Right lobe of liver (tissue), 6 donors: Measurements from ENCODE around the gene PACRG. TPM values are rescaled to one million over a fixed set of nuclear protein-coding genes. Genes with fewer than 3 reads are reported as not detected.

Source experiments
- ATAC-seq, 4 donors: fragments of 200-7000 bp; cut with Tn5 transposase; one replicate each; pipeline ENCODE4 v1.9.1; 2020; ENCODE audit warnings: mild to moderate bottlenecking in 4 of 4, moderate library complexity in 4 of 4
- DNase-seq, 3 donors: peaks; one replicate each; pipeline ENCODE4 v3.0.0-alpha.2; 2020
- H3K27ac ChIP-seq, 3 donors: fragments of 200-600 bp; one replicate each; pipeline ENCODE4 v1.8.0; 2022
- H3K27me3 ChIP-seq, 2 donors: fragments of 200-600 bp; one replicate each; pipeline ENCODE4 v1.8.0; 2022
- H3K36me3 ChIP-seq, 4 donors: fragments of 200-600 bp; sonication (generic) in 1 of 4; one replicate each; pipeline versions ENCODE4 v1.5.1 to v1.8.0; 2017 to 2022; ENCODE audit warnings: control low read depth in 1 of 4
- H3K4me1 ChIP-seq, 4 donors: fragments of 200-600 bp; sonication (generic) in 1 of 4; one replicate each; pipeline versions ENCODE4 v1.5.1 to v1.8.0; 2017 to 2022; ENCODE audit warnings: control low read depth in 1 of 4
- H3K4me3 ChIP-seq, 3 donors: fragments of 200-600 bp; one replicate each; pipeline ENCODE4 v1.8.0; 2022
- H3K9me3 ChIP-seq, 4 donors: fragments of 200-600 bp; sonication (generic) in 1 of 4; one replicate each; pipeline versions ENCODE4 v1.5.1 to v1.8.0; 2017 to 2022; ENCODE audit warnings: control low read depth in 1 of 4
- CTCF ChIP-seq, 4 donors: fragments of 200-600 bp in 3 of 4; fragments of 450-650 bp in 1 of 4; IDR thresholded peaks; one replicate each; pipeline versions ENCODE4 v1.5.1 to v1.8.0; 2016 to 2022; ENCODE audit warnings: antibody characterized with exemption in 4 of 4, mild to moderate bottlenecking in 2 of 4
- POLR2A ChIP-seq: fragments of 450-650 bp; IDR thresholded peaks from one replicate; pipeline ENCODE4 v1.6.1; 2017; ENCODE audit warnings: antibody characterized with exemption, mild to moderate bottlenecking
- WGBS: methylation state at CpG from one replicate; pipeline ENCODE4 v1.1.6; 2018; ENCODE audit warnings: low coverage, low lambda C conversion rate; ENCODE audit not compliant: insufficient coverage; ENCODE audit errors: missing lambda C conversion rate; 5-methylcytosine and 5-hydroxymethylcytosine counted together
- intact Hi-C, 2 donors: fragments of 100-400 bp; cut with DNase I; formaldehyde crosslinking; loops; one replicate each; pipeline versions ENCODE4 v1.11.2 to v1.14.1; 2022
- total RNA-seq, 6 experiments: library from RNA; depleted of rRNA in 2 of 6; stranded (reverse); fragments of >200 nt in 2 of 6; fragmentation: NEBNext Ultra II Directional in 3 of 6; extraction: Animal tissue kit (Norgen Biotek cat#: 25700) in 3 of 6; gene quantifications; one replicate each; pipeline versions ENCODE4 v1.1.0 to v1.2.4, GENCODE V29; 2016 to 2023
- donor health status: DM: no; HTN: yes; CAD: no.
- donor health status: DM: no; HTN: no; CAD: no.
- donor health status: DM: no; HTN: no; CAD: no.
- donor health status: DM: no; HTN: yes; CAD: no.
- donor health status: DM: no; HTN: yes; CAD: no.

PACRG gene
- total RNA-seq, 6 experiments from 2014 or later, result 0.25 to 5.3 (median 2.7) TPM

DNA sequence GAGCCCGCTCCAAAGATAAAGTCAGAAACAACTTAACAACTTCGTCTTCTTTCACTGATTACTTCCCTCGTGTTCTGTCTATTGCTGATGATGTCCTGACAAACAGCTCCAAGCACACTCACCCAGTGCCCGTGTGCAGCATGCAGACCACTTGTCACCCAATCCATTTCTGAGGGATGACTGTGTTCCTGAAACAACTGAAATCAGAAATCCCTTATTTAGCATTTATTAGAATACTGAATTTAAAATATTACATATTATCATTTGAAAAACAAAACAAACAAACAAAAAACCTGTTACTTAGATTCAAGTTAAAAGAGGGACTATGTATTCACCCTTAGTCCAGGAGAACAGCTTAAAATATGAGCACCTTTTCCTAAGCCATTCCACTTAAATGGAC, 463.0 kb downstream of the PACRG start:
- ATAC-seq (no peak), DNase-seq (no peak)
- intact Hi-C loops, result loop anchor here in 1 of 2 donors (10.0 kb wide), 1 partner anchor 224 kb away; the partner anchor contains the start of gene QKI
- Histone ChIP-seq H3K9me3 (no peaks in the 10 kb centered on the region), H3K27ac (no peak overlapping the region), H3K4me1 (peaks cover 0 to 4% (median 1%) of the 10 kb centered on the region in 4 donors), H3K4me3 (no peak overlapping the region), H3K36me3 (no peaks in the 10 kb centered on the region), H3K27me3 (no peaks in the 10 kb centered on the region)
- 86% methylated on average over 4 of the region's 4 CpGs for WGBS
- TF ChIP-seq POLR2A (no peak), CTCF (IDR thresholded peaks at IDR 0.05) (no peak)

DNA sequence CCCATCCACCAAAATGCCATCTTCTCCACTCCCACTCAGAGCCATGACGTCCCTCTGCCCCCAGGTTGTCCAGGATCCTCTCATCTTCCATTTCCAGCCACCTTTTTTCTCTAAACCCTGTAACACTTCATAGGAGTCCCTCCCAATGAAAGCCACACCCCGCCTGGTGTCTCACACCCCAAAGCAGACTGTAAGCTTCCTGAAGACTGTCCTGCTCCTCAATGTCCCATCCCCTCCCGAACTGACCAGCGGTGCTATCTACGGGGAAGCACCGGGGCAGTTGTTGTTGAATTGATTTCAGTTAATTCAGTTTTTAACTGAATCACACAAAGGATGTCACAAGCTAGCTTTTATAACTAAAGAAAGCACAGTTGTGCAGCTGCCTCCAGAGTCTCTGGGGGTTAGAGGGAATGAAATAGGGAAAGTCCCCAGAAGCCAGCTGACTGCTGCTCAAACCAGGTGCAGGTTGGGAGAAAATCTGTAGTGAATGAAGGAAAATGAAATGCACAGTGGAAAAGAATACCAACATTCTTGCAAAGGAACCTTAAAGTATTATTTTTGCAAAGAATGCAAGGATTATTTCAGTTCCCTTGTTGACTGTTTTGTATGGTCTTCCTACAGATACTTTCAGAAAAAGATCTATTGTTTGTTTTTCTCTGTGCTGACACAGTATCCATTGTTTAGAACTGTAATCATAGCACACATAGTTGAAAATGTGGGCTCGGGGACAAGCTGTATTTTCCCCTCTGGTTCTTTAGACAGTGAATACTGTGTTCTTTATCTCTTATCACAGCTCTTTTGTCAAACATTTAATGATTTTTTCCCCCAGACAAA, 464.1 kb downstream of the PACRG start:
- no peak for ATAC-seq
- H3K9me3 ChIP-seq, result no peaks in the 10 kb centered on the region
- 74% methylated on average over 6 of the region's 7 CpGs for WGBS
- no peaks in the 10 kb centered on the region for H3K36me3 ChIP-seq
- intact Hi-C loops, result loop anchor here in 1 of 2 donors (10.0 kb wide), 1 partner anchor 223 kb away; the partner anchor contains the start of gene QKI
- no peak for TF ChIP-seq CTCF (IDR thresholded peaks at IDR 0.05)
- TF ChIP-seq POLR2A, result no peak
- H3K4me3 ChIP-seq, result no peak overlapping the region
- no peak for DNase-seq
- H3K4me1 ChIP-seq, result peaks cover 0 to 9% (median 3%) of the 10 kb centered on the region in 4 donors
- no peaks in the 10 kb centered on the region for H3K27me3 ChIP-seq
- no peak overlapping the region for H3K27ac ChIP-seq

DNA sequence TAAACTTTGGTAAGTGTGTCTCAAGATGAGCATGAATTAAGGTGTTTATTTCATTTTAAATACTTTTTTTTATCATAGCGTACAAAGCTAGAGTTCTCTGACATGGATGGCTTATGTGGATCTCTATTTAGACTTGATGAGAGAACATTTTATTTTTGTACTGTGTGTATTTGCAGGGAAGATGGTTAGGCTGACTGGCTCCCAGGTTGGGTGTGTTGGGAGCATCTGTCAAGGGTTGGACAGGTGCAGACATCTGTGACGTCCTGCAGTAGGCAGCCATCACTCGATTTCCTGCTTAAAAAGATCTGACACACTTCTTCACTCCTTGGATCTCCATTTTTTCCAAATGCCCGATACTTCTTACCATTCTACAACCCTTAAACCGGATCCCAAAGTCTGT, 464.8 kb downstream of the PACRG start:
- H3K27ac ChIP-seq, result no peak overlapping the region
- WGBS, result 77% methylated on average over 5 of the region's 5 CpGs
- no peaks in the 10 kb centered on the region for H3K9me3 ChIP-seq
- TF ChIP-seq POLR2A (no peak), CTCF (IDR thresholded peaks at IDR 0.05) (no peak)
- ATAC-seq, result no peak
- no peaks in the 10 kb centered on the region for H3K36me3 ChIP-seq
- intact Hi-C loops, result loop anchor here in 1 of 2 donors (10.0 kb wide), 1 partner anchor 222 kb away; the partner anchor contains the start of gene QKI
- no peak overlapping the region for H3K4me3 ChIP-seq
- H3K4me1 ChIP-seq, result peaks cover 0 to 9% (median 3%) of the 10 kb centered on the region in 4 donors
- H3K27me3 ChIP-seq, result no peaks in the 10 kb centered on the region
- no peak for DNase-seq

GRCh38 chr6:163193326-163193725, 465.6 kb downstream of the PACRG start:
- no peaks in the 10 kb centered on the region for H3K36me3 ChIP-seq

More at GRCh38 chr6:163193326-163193725, 465.6 kb downstream of the PACRG start:
- no peak overlapping the region for H3K4me3 ChIP-seq
- intact Hi-C loops, result loop anchor here in 1 of 2 donors (10.0 kb wide), 1 partner anchor 221 kb away; the partner anchor contains the start of gene QKI
- 92% methylated on average over 7 of the region's 7 CpGs for WGBS
- no peak for DNase-seq
- H3K9me3 ChIP-seq, result no peaks in the 10 kb centered on the region
- ATAC-seq, result no peak
- H3K27me3 ChIP-seq, result no peaks in the 10 kb centered on the region
- peaks cover 0 to 9% (median 3%) of the 10 kb centered on the region in 4 donors for H3K4me1 ChIP-seq
- no peak for TF ChIP-seq POLR2A
- no peak for TF ChIP-seq CTCF (IDR thresholded peaks at IDR 0.05)
- H3K27ac ChIP-seq, result no peak overlapping the region
